ENCODE results near the gene B4GALNT1. TPM values are rescaled to one million over a fixed set of nuclear protein-coding genes. Genes with fewer than 3 reads are reported as not detected.
A peak's percentile ranks its signal among the peaks of the same experiment; 100 is the strongest.

B4GALNT1 gene
- total and polyA plus RNA-seq, 11 donors: 1.9 to 8.8 (median 5.7) TPM

- intact Hi-C loops (cut with DNase I): loop anchor here in 4 of 10 donors (10.0 kb wide), 3 partner anchors 105 to 175 kb away; partner anchors contain the start of genes GLI1 (in 2 of the 4), INHBE (in 2 of the 4) and AGAP2 (in 1 of the 4)
- no peak for ATAC-seq
- Histone ChIP-seq H3K27me3 (peaks cover 5 to 91% (median 35%) of the 10 kb centered on the region in 9 donors), H3K36me3 (peaks cover 0 to 10% (median 0%) of the 10 kb centered on the region in 9 donors), H3K9me3 (no peaks in the 10 kb centered on the region), H3K4me3 (no peak overlapping the region), H3K4me1 (peaks cover 0 to 30% (median 11%) of the 10 kb centered on the region in 12 donors), H3K27ac (no peak overlapping the region)
- DNase-seq: no peak
- TF ChIP-seq CTCF (IDR thresholded peaks at IDR 0.05): no peak
- no peak for TF ChIP-seq POLR2A (IDR thresholded peaks at IDR 0.05)
- WGBS, 4 donors: 81 to 84% (median 83%) methylated on average over 5 of the region's 5 CpGs
Observed at GRCh38 chr12:57629897-57630471, 3.0 kb downstream of the B4GALNT1 start.

- WGBS, 4 donors: 54 to 83% (median 70%) methylated on average over 29 of the region's 29 CpGs
- no peak for DNase-seq
- intact Hi-C loops (cut with DNase I): loop anchor here in 4 of 10 donors (10.0 kb wide), 2 partner anchors 164 to 174 kb away; partner anchors contain the start of genes GLI1 (in 2 of the 4) and INHBE (in 2 of the 4)
Observed at GRCh38 chr12:57628280-57629191, 4.5 kb downstream of the B4GALNT1 start.

GRCh38 chr12:57627501-57628279 is 5.3 kb downstream of the B4GALNT1 start:
- H3K4me3 ChIP-seq: peak overlapping the region in 1 of 12 donors; percentile 4
- H3K27ac ChIP-seq: no peak overlapping the region
- no peaks in the 10 kb centered on the region for H3K9me3 ChIP-seq
- DNase-seq: peak in 2 of 5 donors; percentile 16 to 63
- intact Hi-C loops (cut with DNase I): loop anchor here in 4 of 10 donors (10.0 kb wide), 2 partner anchors 163 to 173 kb away; partner anchors contain the start of genes GLI1 (in 2 of the 4) and INHBE (in 2 of the 4)
- TF ChIP-seq POLR2A (IDR thresholded peaks at IDR 0.05): no peak
- TF ChIP-seq CTCF (IDR thresholded peaks at IDR 0.05): peak in 1 of 12 donors; percentile 9
- no peak for ATAC-seq
- peaks cover 0 to 10% (median 0%) of the 10 kb centered on the region in 9 donors for H3K36me3 ChIP-seq
- H3K4me1 ChIP-seq: peaks cover 0 to 22% (median 7%) of the 10 kb centered on the region in 12 donors
- 20 to 37% (median 34%) methylated on average over 44 to 67 of the region's 67 CpGs for WGBS, 4 donors
- H3K27me3 ChIP-seq: peaks cover 5 to 86% (median 29%) of the 10 kb centered on the region in 9 donors

More at GRCh38 chr12:57628280-57629191, 4.5 kb downstream of the B4GALNT1 start:
- ATAC-seq: no peak
- peaks cover 0 to 10% (median 0%) of the 10 kb centered on the region in 9 donors for H3K36me3 ChIP-seq
- peaks cover 0 to 29% (median 10%) of the 10 kb centered on the region in 12 donors for H3K4me1 ChIP-seq
- TF ChIP-seq CTCF (IDR thresholded peaks at IDR 0.05): no peak
- H3K27me3 ChIP-seq: peaks cover 5 to 88% (median 29%) of the 10 kb centered on the region in 9 donors
- no peak overlapping the region for H3K27ac ChIP-seq
- no peak overlapping the region for H3K4me3 ChIP-seq
- H3K9me3 ChIP-seq: no peaks in the 10 kb centered on the region
